ENCODE results near the gene CHAC2. TPM values are rescaled to one million over a fixed set of nuclear protein-coding genes. Genes with fewer than 3 reads are reported as not detected.

The CHAC2 gene
- total and polyA plus RNA-seq, 7 donors = 0.68 to 8.1 (median 2.9) TPM

DNA sequence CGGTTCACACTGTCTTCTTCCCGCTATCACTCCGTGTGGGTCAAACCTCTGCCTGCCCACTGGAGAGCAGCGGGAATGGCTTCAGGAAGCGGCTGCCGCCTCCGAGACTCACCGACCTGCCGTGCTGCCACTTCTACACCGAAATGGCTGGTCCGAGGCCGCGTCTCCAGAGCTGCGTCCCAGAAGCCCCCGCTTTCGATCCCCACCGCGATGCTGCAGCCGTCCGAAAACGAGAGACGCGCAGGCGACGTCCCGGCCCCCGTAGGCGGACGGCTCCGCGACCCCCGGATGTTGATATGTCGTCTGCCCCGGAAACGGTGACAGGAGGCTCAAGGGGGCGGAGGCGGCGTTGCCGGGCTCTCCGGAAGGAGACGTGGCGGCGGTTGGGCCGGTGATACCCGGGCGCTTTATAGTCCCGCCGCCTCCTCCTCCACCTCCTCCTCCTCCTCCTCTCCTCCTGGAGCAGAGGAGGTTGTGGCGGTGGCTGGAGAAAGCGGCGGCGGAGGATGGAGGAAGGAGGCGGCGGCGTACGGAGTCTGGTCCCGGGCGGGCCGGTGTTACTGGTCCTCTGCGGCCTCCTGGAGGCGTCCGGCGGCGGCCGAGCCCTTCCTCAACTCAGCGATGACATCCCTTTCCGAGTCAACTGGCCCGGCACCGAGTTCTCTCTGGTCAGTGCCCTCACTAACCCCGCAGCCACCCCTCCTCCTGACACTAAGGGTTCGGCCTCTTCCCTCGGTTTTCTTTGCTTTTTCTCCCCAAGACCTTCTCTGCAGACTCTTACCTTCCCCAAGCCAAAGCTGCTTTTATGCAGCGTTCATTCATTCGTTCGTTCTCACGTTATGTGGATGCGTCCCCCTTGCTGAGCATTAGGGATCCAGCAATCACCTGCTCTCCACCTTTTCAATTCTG, 19.4 kb downstream of the CHAC2 start, which contains the start of the genes ASB3 and ERLEC1:
TSS of gene ASB3 (minus strand) at position 249 of the 909 bp plus-strand sequence. CDS start 21,381 bp downstream, outside the sequence.
TSS of gene ERLEC1 (plus strand) at position 340 of the 909 bp plus-strand sequence. CDS start at position 507, 167 bp downstream.
- peak; percentile 93 for DNase-seq
- peak within 1 kb of the TSS; percentile 85 to 88 (median 86) for H3K27ac ChIP-seq
- no peaks in the 10 kb centered on the region for H3K27me3 ChIP-seq
- 0% methylated on average over 77 of the region's 77 CpGs for WGBS, 2 donors
- no peaks in the 10 kb centered on the region for H3K36me3 ChIP-seq
- H3K9me3 ChIP-seq = no peaks in the 10 kb centered on the region
- intact Hi-C loops (cut with DNase I) = no loop called here
- peaks cover 0 to 51% (median 39%) of the 10 kb centered on the region in 4 donors for H3K4me1 ChIP-seq
- TF ChIP-seq POLR2A (IDR thresholded peaks at IDR 0.05) (peak; percentile 29 to 58), POLR2AphosphoS5 (IDR thresholded peaks at IDR 0.05) (peak; percentile 66 to 91 (median 84)), EP300 (IDR thresholded peaks at IDR 0.05) (peak in 1 of 4 donors; percentile 47)
- TF ChIP-seq, protein P1, sequence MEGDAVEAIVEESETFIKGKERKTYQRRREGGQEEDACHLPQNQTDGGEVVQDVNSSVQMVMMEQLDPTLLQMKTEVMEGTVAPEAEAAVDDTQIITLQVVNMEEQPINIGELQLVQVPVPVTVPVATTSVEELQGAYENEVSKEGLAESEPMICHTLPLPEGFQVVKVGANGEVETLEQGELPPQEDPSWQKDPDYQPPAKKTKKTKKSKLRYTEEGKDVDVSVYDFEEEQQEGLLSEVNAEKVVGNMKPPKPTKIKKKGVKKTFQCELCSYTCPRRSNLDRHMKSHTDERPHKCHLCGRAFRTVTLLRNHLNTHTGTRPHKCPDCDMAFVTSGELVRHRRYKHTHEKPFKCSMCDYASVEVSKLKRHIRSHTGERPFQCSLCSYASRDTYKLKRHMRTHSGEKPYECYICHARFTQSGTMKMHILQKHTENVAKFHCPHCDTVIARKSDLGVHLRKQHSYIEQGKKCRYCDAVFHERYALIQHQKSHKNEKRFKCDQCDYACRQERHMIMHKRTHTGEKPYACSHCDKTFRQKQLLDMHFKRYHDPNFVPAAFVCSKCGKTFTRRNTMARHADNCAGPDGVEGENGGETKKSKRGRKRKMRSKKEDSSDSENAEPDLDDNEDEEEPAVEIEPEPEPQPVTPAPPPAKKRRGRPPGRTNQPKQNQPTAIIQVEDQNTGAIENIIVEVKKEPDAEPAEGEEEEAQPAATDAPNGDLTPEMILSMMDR (IDR thresholded peaks at IDR 0.05) = no peak
- peak within 1 kb of the TSS; percentile 75 to 88 (median 84) for H3K4me3 ChIP-seq

DNA sequence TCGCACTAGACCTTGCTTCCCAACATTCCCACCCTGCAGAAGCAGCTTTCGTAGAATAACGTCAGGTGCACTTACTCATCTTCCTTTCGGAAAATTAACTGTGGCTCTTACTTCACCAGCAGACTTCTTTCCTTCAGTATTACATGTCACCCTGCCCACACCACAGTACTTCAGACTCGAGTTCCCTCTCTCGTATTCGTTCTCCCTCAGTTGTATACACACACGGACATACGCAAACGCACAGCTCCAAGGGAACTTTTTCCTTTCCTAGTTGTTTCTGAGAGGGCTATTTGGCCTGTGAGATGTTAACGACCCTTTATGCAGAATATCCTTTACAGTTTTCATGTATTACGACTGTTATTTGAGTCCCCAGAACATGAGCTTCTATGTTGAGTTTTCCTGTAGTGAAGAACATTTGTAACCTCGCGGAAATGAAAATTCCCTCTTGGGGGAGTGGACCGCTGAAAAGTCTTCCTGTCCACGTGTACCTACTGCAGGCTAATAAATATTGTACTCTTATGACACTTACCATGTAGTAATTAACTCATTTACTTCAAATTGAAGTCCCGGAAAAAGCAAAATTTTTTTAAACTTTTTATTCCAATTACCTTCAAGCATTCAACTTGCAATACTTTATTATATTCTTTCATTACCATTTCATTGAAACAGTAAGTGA, 20.1 kb downstream of the CHAC2 start:
- Histone ChIP-seq H3K4me1 (peaks cover 0 to 50% (median 40%) of the 10 kb centered on the region in 4 donors), H3K4me3 (peak overlapping the region; percentile 75 to 88 (median 84)), H3K36me3 (no peaks in the 10 kb centered on the region), H3K27me3 (no peaks in the 10 kb centered on the region), H3K27ac (peak overlapping the region; percentile 85 to 88 (median 86)), H3K9me3 (no peaks in the 10 kb centered on the region)
- intact Hi-C loops (cut with DNase I) = no loop called here
- TF ChIP-seq POLR2AphosphoS5 (IDR thresholded peaks at IDR 0.05) (no peak), POLR2A (IDR thresholded peaks at IDR 0.05) (no peak), EP300 (IDR thresholded peaks at IDR 0.05) (no peak)
- TF ChIP-seq, protein P1 (IDR thresholded peaks at IDR 0.05) = no peak
- 1 to 2% methylated on average over 17 of the region's 17 CpGs for WGBS, 2 donors
- no peak for DNase-seq

DNA sequence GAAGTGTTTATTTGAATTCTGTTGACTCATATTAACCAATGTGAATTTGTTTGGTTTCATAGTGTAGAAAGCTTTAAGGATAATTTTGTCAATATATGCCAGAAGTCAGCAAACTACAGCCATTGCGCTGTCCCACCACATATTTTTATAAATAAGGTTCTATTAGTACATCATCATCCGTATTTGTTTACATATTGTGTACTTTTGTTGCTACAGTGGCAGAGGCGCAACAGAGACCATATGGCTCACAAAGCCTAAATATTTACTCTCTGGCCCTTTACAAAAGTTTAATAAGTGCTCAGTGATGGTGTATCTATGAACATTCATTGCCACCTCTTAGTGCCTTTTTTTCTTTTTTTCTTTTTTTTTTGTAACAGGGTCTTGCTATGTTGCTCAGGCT, 25.7 kb downstream of the CHAC2 start:
- no peak for DNase-seq
- TF ChIP-seq EP300 (IDR thresholded peaks at IDR 0.05) = no peak
- TF ChIP-seq, protein P1 (IDR thresholded peaks at IDR 0.05) = no peak
- TF ChIP-seq POLR2AphosphoS5 (IDR thresholded peaks at IDR 0.05) = no peak
- TF ChIP-seq POLR2A (IDR thresholded peaks at IDR 0.05) = no peak
- 87 to 90% methylated on average over 3 of the region's 3 CpGs for WGBS, 2 donors
- Histone ChIP-seq H3K9me3 (no peaks in the 10 kb centered on the region), H3K4me3 (no peak overlapping the region), H3K27ac (no peak overlapping the region), H3K27me3 (no peaks in the 10 kb centered on the region), H3K36me3 (peaks cover 0 to 41% (median 25%) of the 10 kb centered on the region in 4 donors), H3K4me1 (peaks cover 0 to 18% (median 7%) of the 10 kb centered on the region in 4 donors)
- intact Hi-C loops (cut with DNase I) = no loop called here

DNA sequence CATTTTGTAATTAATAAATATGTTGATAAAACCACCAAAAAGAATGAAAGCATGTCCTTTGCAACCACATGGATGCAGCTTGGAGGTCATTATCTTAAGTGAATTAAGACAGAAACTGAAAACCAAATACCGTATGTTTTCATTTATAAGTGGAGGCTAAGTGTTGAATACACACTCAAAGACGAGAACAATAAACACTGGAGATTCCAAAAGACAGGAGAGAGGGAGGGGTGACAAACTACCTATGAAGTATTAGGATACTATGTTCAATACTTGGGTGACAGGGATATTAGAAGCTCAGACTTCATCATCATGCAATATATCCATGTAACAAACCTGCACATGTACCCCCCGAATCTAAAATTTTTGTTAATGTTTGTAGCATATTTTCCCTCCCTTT, 26.2 kb downstream of the CHAC2 start:
- Histone ChIP-seq H3K36me3 (peaks cover 0 to 46% (median 28%) of the 10 kb centered on the region in 4 donors), H3K4me1 (peaks cover 0 to 12% (median 2%) of the 10 kb centered on the region in 4 donors), H3K27ac (no peak overlapping the region), H3K27me3 (no peaks in the 10 kb centered on the region), H3K9me3 (no peaks in the 10 kb centered on the region), H3K4me3 (no peak overlapping the region)
- intact Hi-C loops (cut with DNase I) = no loop called here
- 76 to 84% methylated on average over 3 of the region's 3 CpGs for WGBS, 2 donors
- DNase-seq = no peak
- TF ChIP-seq POLR2A (IDR thresholded peaks at IDR 0.05) = no peak
- TF ChIP-seq, protein P1 (IDR thresholded peaks at IDR 0.05) = no peak
- no peak for TF ChIP-seq EP300 (IDR thresholded peaks at IDR 0.05)
- TF ChIP-seq POLR2AphosphoS5 (IDR thresholded peaks at IDR 0.05) = no peak
